T-helper 2 cell (primary cell): ENCODE results near the gene WDSUB1.

Experiments used
- DNase-seq, 5 experiments: peaks; one replicate each; pipeline versions ENCODE4 v3.0.0 to v3.0.0-alpha.2; 2012 to 2022

Gene WDSUB1

DNA sequence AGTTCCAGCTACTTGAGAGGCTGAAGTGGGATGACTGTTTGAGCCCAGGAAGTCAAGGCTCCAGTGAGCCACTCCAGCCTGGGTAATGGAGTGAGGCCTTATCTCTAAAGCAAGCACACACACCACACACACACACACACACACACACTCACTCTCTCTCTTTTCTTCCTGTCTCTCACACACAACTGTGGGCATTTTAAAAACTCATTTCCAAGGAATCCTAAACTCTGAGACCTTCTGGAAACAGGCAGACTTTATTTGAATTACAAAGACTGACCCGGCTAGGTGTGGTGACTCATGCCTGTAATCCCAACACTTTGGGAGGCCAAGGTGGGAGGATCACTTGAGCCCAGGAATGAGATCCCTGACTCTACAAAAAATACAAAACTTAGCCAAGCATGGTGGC, 21.3 kb downstream of the WDSUB1 start:
- peak in 1 of 5 experiments; percentile 18 for DNase-seq

DNA sequence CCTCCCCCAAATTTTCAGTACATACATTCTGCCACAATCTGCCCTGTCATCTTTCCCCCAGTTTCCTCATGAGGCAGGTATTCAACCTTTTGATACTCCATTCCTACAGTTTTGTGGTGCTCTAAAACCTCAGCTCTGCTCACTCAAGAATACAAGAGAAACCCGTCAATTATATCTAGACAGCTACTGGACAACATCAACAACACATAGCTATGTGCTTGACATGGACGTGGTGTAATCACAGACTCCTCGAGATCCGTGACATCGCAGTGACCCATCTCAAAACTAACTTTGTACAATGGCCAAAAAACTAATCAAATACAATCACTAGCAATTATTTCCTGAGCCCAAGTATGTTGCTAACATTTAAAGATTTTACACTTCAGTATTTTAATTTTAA, 23.6 kb downstream of the WDSUB1 start:
- no peak for DNase-seq

DNA sequence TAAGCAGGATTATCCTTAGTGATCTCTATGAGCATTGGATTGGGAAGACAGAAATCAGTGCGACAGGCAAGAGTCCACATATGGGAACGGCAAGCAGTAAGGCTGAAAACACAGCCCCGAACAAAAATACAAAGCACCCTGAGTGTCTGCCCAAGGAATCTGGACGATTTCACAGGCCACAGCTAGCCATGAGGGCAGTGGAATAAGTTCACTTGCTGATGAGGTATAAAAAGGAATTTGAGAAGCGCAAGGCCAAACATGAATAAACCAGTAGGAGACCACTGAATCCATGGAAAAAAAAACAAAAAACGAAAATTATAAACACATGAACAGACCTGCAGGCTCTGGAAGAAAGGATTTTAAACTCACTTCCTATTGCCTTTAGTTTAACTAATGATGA, 24.3 kb downstream of the WDSUB1 start:
- DNase-seq, result no peak

DNA sequence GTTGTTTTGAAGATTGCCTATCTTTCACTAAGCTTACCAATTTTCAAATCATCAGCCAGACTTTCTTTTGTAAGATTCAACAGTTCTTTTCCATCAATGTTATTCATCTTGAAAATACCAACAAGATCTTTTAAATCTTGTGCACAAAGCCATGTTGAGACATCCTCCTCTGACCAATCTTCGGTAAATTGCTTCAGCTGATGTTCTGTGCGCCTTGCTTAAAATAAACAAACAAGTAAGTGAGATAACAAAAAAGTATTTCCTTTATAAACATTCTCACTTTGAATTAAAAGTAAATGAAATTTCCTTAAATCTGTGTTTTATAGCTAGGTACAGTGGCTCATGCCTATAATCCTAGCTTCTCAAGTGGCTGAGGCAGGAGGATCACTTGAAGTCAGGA, 30.3 kb downstream of the WDSUB1 start:
- DNase-seq, result no peak

DNA sequence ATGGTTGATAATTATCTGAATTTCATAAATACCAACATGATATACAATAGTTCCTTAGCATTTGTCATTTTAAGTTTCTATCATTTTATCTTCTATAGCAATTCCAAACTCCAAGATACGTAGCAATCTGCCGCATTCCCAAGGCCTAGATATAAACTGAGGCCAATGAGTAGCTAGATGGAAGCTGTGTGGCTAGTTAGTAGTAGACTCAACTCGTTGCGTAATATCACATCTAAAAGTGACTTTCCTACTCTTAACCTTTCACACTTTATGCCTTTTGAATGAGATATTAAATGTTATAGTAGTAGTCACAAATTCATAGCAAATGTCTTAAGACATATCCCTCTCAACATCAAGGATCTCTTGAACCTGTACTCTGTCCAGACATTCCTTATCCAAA, 33.6 kb downstream of the WDSUB1 start:
- DNase-seq, result no peak

DNA sequence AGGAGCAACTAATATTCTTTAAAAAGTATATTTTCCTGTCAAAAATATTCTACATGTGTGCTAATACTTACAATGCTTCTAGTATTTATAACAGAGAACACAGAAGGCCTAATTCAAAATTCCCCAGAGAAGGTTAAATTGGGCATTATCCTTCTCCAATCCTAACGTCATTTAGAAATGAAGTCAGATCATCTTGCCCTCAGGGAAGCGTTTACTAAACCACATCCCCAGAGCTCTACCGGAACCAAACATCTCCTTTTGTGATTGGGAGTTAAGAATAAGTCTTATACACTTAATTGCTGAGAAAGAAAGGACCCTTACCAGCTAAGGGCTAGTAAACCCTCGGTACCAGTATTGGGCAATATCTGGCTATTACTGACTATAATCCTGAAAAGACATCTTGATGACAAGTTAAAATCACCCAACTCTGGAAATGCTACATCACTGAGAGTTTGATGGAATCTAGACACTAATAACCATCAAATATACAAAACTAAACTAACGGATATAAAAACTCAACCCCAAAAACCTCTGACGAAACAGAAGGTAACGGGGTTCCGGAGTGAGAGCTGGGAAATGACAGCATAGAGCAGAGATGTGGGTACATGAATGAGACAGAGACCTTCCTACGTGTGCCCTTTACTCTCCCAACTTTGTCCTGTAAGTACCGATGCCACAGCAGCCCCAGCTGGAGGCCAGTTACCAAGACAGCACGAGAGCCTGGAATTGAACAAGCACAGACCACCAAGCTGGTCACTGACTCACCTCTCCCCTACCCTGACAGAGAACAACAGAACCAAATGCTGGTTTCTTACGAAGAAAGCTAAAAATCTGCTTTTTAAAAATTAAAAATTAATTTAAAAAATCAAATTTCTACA, 35.0 kb downstream of the WDSUB1 start:
- no peak for DNase-seq

DNA sequence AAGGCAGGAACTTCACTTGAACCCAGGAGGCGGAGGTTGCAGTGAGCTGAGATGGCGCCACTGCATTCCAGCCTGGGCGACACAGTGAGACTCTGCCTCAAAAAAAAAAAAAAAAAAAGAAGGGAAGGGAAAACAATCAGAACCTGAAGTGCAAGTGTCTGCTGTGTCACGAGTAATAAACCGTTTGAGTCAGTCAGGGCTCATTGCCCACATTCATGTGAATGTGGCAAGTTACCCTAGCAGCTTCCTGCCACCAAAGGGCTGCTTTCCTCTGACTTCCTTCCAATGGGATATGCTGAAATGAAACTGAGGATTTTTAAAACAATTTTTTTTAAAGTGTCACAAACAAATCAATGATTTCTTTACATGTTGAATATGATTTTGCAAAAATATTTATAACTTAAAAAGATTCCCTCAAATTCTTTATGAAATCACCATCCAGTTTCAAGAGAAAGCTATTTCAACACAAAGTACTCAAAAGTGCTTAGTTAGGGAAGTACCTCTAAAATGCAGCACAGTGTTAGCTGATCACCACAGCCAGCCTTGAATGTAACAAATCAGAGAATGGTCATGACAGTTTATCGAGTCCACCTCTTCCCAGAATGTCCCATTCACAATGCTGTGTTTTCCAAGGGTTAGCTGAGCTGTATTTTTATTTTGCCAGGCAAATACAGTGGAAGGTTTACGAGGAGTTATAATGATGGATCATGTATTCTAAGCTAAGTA, 36.4 kb downstream of the WDSUB1 start:
- peak in 1 of 5 experiments; percentile 12 for DNase-seq

DNA sequence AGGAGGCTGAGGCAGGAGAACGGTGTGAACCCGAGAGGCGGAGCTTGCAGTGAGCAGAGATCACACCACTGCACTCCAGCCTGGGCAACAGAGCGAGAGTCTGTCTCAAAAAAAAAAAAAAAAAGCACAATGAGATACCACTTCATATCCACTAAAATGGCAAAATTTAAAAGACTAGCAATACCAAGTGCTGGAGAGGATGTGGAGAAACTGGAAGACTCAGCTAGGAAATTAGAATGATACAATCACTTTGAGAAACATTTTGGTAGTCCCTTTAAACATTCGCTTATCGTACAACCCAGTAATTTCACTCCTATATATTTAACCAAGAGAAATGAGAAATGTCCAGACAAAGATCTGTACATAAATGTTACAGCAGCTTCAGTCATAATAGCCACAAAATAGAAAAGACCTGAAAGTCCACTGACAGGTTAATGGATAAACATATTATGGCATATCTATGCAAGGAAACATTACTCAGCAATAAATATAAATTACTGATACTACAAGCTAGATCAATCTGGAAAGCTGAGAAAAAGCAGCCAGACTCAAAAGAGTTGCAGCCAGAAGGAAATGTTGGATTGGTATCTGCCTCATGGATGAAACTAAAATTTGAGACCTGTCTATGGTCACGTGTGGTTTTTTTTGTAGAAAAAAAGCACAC, 40.0 kb downstream of the WDSUB1 start:
- DNase-seq, result no peak

DNA sequence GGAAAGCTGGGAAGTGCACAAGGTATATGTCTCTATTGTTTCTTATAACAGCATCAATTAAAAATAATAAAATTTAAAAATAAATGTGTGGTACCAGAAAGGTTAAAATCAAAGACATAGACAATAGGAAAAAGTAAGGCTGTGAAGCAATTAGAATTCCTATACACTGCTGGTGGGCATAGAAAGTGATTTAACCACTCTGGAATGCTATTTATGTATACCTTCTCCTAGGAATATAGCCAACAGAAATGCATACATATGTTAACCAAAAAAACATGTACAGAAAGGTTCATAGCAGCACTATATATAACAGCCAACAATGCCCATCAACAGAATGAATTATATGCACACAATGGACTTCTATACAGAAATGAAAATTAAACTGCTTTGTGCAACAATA, 43.0 kb downstream of the WDSUB1 start:
- DNase-seq, result no peak

DNA sequence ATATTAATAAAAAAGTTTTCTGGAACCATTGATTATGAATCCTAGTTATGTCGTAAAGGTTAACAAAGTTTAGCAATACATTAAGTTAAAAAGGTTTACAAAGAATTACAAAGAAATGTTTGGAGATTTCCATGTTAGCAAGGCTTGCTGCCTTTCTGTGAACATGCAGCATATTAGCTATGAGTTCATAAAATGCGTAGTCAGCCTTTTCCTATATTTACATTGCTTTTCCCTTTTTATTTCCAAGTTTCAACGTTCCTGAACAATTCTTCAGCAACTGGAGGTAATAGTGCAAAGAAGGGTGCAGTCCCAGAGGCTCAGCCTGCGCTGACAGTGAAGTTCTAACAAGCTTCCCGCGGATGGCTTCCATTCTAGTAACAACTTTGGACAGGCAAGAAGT, 51.6 kb downstream of the WDSUB1 start:
- no peak for DNase-seq

DNA sequence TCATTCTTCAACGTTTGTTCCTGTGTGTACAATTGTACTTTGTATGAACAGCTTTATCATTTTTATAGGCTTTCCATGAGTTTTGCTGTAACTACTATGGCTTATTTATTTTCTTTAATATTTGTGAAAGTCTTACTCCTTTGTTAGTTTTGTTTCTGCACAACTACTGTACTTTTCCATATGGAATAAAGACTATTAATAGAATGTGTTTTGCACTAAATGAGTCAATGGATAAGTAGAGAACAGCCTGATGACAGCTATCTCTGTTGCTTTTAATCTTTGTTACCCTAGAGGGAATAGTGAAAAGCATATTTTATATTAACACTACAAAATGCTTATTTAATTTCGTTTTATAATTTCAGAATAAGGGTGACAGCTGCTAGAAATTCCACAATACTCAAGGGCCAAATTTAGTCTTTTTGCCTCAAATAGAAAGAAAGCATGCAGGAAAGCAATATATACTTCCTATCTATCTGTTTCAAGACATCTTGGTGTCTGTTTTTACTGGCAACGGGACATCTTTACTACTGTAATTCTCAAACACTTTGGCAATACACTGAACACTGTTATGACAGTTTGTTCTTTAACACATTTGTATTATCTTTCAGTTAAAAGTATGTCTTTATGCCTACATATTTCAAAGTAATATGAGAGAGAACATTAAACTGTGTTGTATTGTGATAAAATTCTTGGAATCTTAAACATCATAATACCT, 53.9 kb downstream of the WDSUB1 start:
- no peak for DNase-seq

DNA sequence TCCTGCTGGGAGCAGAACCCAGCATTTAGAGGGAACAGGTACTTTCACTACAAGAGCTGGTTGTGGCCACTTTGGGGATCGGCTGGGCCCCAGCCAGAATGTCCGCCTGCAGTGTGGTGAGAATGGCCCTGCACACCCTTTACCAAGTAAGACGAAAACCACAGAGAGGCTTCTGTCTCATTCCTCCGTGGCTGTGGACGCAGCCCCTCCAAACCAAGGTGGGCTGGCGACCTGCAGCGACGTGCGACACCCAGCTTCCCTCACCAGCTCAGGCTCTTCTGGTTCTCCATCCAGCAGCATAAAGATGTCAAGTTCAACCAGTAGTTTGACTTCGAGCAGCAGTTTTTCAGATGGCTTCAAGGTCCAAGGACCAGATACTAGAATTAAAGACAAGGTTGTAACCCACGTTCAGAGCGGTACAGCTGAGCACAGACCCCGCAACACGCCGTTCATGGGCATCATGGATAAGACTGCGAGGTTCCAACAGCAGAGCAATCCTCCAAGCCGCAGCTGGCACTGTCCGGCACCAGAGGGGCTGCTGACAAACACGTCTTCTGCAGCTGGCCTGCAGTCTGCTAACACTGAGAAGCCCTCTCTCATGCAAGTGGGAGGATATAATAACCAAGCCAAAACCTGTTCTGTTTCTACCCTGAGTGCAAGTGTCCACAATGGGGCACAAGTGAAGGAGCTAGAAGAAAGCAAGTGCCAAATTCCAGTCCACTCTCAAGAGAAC, 56.2 kb downstream of the WDSUB1 start:
- no peak for DNase-seq

DNA sequence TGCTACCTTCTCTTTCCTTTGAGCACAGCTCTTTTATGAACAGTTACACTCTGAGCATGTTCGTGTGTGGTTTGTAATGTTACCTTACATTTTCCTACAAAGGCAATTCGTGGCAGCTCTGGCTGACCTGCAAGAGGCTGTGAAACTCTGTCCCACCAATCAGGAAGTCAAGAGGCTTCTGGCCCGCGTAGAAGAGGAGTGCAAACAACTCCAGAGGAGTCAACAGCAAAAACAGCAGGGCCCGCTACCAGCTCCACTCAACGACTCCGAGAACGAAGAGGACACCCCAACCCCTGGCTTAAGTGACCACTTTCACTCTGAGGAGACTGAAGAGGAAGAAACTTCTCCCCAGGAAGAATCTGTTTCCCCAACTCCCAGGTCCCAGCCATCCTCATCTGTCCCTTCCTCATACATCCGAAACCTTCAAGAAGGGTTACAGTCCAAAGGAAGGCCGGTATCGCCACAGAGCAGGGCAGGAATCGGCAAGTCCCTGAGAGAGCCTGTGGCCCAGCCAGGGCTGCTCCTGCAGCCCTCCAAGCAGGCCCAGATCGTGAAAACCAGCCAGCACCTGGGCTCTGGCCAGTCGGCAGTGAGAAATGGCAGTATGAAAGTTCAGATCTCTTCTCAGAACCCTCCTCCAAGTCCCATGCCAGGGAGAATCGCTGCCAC, 56.9 kb downstream of the WDSUB1 start:
- no peak for DNase-seq

DNA sequence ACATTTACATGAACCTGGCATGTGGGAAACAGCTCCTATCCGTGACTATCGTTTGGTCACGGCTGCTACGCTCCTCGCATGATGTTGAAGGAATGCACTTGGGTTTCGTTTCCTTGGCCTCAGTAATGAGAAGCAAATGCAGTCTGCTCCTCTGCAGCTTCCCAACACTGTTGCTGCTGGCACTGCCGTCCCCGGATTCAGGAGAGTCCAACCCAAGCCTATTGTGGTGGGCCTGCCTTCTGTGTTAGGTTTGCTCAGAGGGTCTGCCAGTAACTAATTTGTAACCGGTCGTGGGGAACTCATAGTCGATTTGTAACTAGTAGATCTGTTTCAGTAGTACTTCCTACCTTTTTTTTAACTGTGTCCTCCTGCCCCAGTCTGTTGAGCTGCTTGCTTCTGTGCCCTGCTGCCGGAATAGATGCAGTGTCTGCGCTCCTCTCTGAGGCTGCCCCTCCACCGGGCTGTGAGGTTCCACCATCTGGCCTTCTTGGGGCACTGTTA, 58.4 kb downstream of the WDSUB1 start:
- DNase-seq, result no peak

DNA sequence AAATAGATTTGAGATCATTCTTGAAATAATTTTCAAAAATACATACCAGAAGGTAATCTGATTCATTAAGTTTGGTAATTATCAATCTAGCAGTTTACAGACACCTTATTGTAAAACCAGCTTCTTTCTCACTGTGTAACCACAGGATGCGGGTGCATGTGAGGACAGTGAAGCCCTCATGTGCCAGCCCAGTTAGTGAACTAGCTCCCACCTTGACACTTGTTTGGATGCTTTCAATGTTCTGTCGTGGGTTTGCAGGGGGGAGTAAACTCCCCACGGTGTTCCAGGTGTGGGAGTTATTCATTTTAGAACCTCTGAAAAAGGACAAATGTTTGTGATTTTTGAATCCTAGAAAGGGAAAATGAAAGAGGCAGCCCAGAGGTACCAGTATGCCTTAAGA, 59.0 kb downstream of the WDSUB1 start:
- peak in 2 of 5 experiments; percentile 25 to 32 for DNase-seq

DNA sequence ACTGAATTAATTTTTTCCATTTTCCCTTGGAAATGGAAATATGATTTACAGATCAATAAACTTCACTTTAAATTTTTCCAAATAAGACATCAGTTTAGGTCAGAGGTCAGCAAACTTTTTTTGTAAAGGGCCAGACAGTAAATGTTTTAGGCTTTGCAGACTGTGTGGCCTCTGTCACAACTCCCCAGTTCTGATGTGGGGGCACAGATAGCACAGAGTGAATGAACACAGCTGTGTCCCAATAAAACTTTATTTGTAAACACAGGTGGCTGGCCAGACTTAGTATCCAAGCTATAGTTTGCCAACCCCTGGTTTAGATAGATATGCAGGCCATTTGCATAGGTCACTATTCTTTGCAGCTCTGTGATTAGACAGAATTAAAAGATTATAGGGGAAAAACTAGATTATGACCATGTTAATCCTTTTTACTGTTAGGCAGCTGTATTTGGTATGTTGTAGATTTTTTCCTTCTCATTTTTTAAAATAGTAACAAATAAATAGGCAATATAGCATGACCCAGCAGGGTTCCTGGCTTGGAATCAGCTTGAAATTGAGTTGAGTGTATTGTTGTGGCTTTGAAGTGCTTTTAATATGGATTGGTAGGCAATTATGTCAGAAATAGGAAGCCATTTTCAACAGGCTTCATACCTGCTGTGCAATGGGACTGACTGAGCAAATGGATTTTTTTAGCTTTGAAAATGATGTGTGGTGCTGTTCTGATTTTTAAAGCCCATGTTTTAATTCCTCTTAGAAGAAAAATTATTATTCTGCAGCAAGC, 59.7 kb downstream of the WDSUB1 start:
- DNase-seq, result no peak

DNA sequence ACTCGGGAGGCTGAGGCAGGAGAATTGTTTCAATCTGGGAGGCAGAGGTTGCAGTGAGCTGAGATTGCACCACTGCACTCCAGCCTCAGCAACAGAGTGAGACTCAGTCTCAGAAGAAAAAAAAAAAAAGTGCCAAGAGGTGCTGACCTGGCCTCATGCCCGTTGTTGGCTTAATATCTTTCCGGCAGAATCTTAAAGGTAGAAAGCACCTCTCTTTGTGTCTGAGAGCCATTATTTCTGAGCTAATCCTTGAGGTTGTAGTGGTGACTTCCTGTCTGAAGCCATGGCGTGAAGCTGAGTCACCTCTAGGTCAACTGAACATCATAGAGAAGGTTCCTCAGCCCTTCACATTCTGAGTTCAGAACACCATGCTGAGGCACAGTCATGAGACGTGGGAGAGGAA, 60.4 kb downstream of the WDSUB1 start:
- DNase-seq, result peak in 2 of 5 experiments; percentile 21 to 38

DNA sequence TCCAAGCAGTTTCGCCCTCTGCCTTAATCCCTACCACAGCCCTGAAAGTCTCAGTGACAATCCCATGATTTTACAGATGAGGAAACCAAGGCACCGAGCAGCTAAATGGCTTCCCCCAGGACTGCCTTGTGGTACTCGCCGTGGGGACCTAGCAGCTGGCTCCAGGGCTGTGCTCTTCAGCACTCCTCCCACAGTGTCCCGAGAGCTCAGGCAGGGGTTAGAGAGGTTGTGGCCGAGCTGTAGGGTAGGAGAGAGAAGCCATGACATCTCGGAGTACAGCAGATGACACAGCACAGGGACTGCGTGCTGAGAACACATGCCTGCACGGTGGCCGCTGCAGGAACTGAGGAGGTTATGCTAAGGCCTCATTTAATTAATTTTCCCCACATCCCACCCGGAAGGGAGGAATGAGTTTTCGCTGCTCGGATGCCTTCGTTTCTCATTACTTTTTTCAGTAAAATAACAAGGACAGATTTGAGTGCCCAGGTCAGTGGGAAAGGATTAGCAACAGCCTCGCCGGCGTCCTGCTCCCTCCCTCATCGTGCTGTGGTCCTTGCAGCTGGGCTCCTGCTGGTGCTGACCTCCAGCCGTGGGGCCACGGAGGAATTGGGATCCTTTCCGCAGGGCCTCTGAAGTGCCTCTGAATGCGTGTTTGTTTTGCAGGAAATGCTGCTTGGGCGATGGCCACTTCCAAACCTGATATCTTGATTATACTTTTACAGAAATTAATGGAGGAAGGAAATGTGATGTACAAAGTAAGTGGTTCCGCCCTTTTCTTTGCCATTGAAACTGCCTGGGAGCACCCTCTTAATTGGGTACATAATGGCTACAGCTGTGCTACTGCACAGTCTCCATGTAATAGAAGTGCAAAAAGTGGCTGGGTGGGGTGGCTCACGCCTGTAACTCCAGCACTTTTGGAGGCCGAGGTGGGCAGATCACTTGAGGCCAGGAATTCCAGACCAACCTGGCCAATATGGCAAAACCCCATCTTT, 61.2 kb downstream of the WDSUB1 start:
- DNase-seq, result no peak
